NCI-H774 (cell line): ENCODE results near the gene UQCC2.

Source experiments
- DNase-seq: peaks from one replicate; lab custom pipeline; 2025; lab: John Stamatoyannopoulos, UW

Gene UQCC2

GRCh38 chr6:33744001-33744848 lies 32.7 kb upstream of the UQCC2 start:
- DNase-seq, result peak; percentile 79

DNA sequence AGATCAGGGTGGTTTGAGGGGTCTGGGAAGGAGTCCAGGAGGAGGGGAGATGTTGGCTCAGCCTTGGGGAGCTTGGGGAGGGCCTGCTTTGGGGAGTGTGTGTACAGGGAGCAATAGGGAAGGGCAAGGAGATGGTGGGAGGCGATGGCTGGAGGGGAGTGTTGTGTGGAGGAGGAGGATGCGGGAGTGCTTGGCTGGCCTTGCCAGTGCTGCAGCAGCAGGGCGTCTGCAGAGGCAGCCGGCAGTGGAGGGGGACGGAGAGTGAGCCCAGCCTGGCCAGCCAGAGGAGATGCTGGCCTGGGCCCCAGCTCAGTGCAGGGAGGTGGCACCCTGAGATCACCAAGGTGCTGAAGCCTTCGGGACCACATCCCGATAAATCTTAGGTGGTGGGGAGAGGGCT lies 31.3 kb upstream of the UQCC2 start:
- no peak for DNase-seq

DNA sequence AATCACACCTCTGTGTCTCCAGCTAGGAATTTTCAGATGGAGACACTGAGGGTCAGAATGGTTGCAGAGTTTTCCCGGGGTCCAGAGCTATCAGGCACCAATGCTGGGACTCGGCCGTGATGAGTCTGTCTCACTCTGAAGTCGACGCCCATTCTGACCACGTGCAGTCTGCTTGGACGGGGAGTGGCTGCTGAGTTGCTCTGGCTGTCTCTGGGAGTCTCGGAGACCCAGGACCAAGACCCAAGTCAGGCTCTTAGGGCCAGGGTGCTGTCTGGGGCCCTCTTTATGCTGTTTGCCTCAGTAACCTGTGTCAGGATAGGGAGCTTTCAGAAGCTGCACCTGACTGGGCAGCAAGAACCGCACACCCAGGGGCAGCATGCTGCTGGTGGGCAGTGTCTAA lies 30.6 kb upstream of the UQCC2 start:
- no peak for DNase-seq

DNA sequence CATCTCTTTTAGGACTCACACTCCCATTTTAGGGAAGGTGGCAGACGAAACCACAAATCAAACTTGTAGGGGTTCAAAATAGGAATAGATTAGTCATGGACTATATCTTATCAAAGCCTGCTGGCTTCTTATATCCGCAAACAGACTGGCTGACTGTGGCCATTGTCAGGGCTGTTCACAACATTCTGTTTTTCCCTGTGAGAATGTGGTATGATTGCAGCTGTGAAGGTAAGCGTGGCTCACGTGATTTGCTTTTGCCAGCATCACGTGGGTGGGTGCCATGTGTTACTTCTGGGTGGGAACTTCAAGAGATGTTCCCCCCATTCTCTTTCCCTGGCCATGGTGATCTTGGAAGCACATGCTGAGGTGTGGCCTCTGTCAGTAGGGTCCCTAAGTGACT lies 29.3 kb upstream of the UQCC2 start:
- no peak for DNase-seq

DNA sequence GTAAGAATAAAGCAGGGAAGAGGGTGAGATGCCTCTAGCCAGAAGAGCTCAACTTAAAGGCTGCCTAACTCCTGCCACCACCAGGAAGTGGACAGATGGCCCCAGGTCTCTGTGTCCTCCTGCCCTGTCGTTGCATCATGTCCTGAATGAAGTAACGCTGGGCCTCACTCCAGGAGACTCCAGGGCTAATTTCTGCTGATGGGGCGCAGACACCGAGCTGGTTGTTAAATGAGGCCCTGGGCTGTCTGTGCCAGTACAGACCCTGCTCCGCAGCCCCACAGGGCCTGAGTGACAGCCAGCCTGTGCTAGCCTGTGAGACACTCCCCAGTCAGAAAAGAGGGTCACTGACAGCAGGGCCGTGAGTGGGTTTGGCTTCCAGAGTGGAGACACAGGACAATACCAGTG lies 28.7 kb upstream of the UQCC2 start:
- no peak for DNase-seq

- no peak for DNase-seq
Observed at GRCh38 chr6:33739571-33739970, 28.1 kb upstream of the UQCC2 start.

DNA sequence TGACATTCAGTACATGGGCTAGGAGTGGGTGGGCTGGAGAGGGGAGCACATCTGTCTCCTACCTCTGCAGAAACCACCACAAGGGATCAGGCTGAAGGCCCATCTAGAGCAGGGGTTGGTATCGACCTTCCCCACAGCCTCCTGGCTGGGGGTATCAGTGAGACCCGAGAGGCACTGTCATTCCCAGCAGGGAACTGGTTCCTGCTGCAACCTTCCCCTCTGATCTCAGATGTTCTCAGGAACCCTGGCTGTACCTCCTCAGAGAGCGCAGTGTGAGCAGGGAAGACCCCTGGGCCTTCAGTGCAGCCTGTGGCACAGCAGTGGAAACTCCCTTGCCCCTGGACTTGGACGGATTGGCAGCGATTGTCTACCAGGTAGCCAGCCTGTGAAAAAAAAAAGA lies 27.4 kb upstream of the UQCC2 start:
- DNase-seq, result no peak

GRCh38 chr6:33738153-33738552 lies 26.7 kb upstream of the UQCC2 start:
- DNase-seq, result no peak

GRCh38 chr6:33737267-33738026 lies 25.9 kb upstream of the UQCC2 start:
- no peak for DNase-seq

- no peak for DNase-seq
Observed at GRCh38 chr6:33735216-33735615, 23.7 kb upstream of the UQCC2 start.

DNA sequence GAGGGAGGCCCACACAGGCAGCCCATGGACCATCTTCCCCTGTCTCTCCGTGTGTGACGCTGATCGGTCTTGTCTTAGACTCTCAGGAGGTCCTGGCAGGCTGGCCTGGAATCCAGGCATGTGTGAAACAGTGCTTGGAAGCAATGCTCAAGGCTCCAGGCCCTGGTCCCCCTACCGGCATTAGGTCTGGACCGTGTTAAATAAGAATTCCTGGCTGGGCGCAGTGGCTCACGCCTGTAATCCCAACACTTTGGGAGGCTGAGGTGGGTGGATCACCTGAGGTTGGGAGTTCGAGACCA lies 22.2 kb upstream of the UQCC2 start:
- DNase-seq, result no peak

DNA sequence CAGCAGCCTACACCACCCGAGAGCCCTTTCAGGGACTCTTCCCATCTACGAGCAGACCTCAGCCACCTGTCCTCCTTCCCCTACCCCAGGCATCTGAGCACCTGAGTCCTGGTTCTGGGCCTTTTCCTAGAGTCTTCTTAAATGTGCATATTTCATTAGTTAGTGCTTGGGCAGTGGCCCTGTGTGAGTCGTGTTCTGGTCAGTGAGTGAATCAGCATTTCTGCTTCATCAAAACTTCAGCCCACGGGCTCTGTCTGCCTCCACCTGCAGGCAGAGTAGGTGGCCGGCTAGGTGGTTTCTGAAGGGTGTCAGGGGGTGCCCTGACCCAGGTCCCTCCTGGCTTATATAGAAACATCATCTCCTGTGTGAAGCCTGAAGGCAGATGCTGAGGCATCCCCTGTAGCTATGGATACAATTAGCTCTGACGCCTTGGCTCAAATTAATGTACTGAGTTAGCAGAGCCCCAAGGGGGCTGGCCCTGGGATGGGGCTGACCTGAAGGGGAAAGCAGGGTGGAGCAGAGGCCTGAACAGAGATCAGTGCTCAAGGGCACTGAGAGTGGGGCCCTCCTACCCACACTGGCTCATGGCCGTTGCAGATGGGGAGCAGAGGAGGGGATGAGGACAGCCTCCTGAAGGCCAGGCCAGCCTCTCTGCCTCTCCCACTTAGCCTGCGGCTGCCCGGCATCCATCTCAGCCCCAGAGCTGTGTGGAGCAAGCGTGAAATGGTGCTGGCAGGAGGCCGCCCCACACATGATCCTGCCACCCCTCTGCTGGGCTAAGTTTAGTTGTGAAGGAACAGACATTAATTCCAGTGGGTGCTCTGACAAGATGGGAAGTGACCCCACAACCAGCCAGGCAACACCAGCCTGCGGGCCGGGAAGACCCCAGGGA lies 21.6 kb upstream of the UQCC2 start:
- DNase-seq, result no peak

DNA sequence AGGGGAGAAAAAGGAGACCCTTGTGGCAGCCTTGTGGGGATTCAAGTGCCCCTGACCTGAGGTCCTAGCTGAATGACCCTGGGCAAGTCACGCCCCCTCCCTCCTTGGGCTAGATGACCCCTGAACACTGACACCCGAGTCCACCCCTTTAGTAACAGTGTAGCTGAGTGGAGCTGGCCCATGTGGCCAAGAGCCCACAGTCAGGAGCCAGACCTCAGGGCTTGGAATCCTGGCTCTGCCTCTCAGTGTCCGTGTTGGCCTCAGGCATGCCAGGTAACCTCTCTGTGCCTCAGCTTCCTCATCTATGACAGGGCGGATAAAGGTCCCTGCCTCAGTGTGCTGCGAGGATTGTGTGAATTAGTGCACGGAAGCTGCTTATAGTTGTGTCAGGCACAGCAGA lies 20.9 kb upstream of the UQCC2 start:
- DNase-seq, result no peak

DNA sequence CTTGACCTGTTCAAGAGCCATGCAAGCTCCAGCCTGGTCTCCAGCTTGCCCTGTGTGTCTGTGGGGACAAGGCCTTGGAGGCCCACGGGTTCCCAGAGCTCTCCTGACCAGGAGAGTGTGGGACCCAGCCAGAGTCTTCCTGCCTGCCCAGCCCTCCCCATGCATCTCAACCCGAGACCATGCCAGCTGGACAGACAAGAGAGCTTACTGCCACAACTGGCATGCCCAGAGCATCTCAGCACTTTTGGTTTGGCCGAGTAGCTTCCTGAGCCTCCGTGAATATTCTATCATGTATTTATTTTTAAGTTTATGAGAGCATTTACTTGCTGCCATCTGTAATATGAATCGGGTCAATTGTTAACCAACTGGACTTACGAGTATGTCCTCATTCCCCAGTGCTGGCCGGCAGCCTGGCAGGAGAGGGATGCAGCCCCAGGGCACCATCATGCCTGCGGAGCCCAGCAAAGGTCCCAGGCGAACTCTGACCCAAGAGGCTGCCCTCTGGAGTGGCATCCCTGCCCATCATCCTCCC lies 20.3 kb upstream of the UQCC2 start:
- DNase-seq, result no peak

DNA sequence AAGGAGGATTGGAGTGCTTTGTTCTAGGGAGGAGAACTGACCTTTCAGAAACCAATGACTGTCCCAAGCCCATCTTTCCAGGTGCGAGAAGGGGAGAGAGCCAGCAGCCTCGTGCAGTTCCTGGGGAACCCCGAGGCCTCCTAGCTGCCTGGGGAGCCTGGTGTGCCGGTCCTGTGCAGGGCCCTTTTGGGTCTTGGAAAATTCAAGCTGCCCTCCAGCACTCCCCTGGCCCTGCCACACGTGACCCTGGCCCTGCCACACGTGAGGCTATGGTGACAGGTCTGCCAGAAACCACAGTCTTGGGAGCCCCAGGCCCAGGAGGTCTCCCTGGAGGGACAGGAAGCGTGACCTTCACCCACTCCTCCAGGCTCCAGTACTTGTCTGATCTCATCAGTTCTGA lies 19.5 kb upstream of the UQCC2 start:
- DNase-seq, result no peak

DNA sequence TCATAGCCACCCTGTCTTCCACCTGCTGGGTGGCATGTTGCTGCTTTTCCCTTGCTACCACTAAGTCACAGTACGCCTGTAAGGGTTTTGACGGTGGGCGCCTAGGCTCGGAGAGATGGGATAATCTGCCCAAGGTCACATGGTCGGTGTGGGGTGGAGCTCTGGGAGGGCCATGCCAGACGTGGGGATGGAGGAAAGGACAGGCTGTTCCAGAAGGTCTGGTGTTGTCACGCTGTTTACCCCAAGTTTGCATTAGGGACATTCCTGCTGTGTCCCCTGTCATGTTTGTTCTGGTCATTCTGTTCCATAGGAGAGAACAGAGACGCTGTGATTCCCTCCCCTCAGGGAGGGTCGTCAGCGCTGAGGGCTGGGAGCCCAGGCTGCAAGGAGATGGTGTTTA lies 19.1 kb upstream of the UQCC2 start:
- DNase-seq, result no peak

DNA sequence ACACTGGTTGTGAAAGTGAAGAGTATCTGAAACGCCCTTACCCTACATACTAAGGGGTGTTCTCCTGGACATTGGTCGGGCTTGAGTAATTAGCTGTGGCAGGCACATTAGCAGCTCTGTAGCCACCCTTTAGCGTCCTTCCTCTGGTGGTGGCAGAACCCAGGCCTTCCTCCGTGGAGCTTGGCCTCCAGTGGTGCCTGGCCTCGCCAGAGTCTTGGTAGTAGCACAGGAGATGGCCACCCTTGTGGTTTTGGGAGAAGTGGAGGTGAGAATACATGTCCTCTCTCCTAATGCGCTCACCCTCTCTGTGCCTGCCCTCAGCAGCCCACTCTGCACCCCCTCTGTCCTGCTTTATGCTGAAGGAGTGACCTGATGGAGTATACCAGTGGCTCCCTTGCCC lies 17.6 kb upstream of the UQCC2 start:
- no peak for DNase-seq

GRCh38 chr6:33728438-33728837 lies 16.9 kb upstream of the UQCC2 start:
- no peak for DNase-seq

DNA sequence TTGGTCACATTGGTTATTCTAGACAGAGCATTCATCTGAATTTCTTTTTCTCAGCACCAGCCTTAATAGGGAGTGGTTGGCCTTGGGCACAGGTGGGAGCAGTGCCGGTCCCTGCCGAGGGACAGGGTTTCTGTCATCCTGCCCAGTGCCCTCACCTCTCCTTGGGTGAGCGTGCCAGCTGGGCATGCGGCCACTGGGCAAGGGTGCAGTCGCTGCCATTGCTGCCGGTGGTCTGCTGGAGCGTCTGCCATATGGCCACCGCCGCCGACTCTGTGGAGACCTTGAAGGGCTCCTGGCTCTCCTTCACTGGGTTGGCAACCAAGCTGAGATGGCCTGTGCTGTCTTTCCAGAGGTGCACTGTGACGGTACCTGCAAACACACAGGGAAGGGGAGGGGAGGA lies 16.4 kb upstream of the UQCC2 start:
- no peak for DNase-seq

GRCh38 chr6:33727126-33727525 lies 15.6 kb upstream of the UQCC2 start:
- no peak for DNase-seq

DNA sequence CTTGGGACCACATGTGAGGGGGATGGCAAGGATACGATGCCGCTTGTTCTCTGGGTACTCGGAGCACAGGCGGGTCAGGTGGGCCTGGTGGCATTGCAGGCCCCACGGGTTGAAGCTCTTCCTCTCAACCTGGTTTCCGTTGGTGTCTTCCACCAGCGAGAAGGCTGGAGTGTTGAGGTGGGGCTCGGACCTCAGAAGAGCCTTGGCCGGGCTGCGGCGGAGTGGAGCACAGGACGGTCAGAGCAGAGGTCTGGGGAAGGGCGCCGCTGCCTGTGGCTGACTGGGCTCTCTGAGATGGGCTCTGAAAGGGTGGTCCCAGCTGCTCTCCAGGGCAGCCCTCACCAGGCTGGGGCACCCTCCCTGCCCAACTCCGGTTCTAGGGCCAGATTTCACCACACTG lies 15.2 kb upstream of the UQCC2 start:
- no peak for DNase-seq

DNA sequence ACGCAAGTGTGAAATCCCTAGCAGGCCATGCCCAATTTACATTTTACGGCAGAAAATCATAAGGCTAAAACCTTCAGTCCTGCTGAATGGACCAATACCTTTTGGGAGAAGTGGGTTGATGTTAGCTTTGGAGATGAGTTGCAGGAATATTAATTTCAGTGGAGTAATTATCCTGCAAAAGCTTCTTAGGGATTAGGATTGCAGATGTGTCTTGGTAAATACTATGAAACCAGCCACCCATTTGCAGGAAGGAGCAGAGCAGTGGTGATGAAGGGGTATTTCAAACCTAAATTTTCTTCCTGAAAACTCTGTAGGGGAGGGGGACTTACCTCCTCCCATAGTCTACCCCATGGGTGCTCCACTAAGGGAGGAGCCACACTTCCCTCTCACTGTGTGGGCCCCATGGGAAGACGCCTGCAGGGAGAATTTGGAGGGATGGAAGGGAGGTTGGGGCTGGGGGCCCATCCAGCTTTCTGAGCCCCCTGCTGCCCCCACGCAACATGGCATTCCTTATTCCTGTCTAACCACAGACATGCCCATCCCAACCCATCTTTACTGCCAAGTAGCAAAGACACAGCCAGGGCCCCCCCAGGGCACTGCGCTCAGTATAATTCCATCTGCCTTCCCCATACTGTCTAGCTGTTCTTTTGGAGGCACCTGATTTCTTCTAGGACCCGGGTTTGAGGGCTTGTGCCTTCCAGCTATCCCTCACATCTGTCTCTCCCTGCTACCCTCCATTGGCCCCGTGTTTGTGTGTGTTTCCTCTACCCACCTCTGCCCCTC lies 14.6 kb upstream of the UQCC2 start:
- DNase-seq, result no peak
